HEK293 (cell line): ENCODE data around the gene BIRC6.

ENCODE experiments used
- CTCF ChIA-PET: fragments of 350-600 bp; formaldehyde crosslinking; extraction: SDS; loops from one replicate; lab custom pipeline; 2021; ENCODE audit warnings: antibody characterized with exemption; lab: Yijun Ruan, JAX
- POLR2A ChIA-PET: fragments of 300-600 bp; formaldehyde crosslinking; extraction: SDS; loops from one replicate; lab custom pipeline; 2020; ENCODE audit warnings: antibody characterized with exemption, inconsistent platforms; lab: Yijun Ruan, JAX
- H3K27ac ChIP-seq: fragments of 200-500 bp; sonication (Bioruptor generic); 2 replicates; pipeline ENCODE4 v1.5.1; 2014; ENCODE audit warnings: low read depth, low read length, control low read depth, inconsistent platforms; ENCODE audit errors: extremely low read depth
- H3K36me3 ChIP-seq, 2 experiments: fragments of 200-500 bp in 1 of 2; sonication (Bioruptor generic) in 1 of 2; 1 replicate in 1 of 2; 2 replicates in 1 of 2; pipeline ENCODE4 v1.5.1; 2014 to 2017; ENCODE audit warnings: inconsistent platforms in 2 of 2, low read length in 2 of 2; ENCODE audit not compliant: control insufficient read depth in 2 of 2, insufficient read depth in 1 of 2
- H3K4me1 ChIP-seq: fragments of 200-500 bp; sonication (Bioruptor generic); 2 replicates; pipeline ENCODE4 v1.5.1; 2014; ENCODE audit warnings: mild to moderate bottlenecking, low read length, inconsistent platforms; ENCODE audit not compliant: control insufficient read depth, insufficient read depth
- H3K4me3 ChIP-seq: 2 replicates; pipeline ENCODE4 v1.5.1; 2011; ENCODE audit warnings: low read depth, mild to moderate bottlenecking, control low read depth, low read length, moderate library complexity
- H3K9me3 ChIP-seq: fragments of 200-500 bp; sonication (Bioruptor generic); 2 replicates; pipeline ENCODE4 v1.5.1; 2014; ENCODE audit warnings: low read depth, low read length, inconsistent platforms; ENCODE audit not compliant: control insufficient read depth, insufficient read depth
- GLIS2 ChIP-seq: fragments of 450-650 bp; formaldehyde crosslinking; IDR thresholded peaks from 2 replicates; pipeline ENCODE4 v1.5.1; 2016; ENCODE audit warnings: missing biosample characterization, missing genetic modification characterization
- KLF16 ChIP-seq: fragments of 450-650 bp; formaldehyde crosslinking; IDR thresholded peaks from 2 replicates; pipeline ENCODE4 v1.5.1; 2017; ENCODE audit warnings: missing biosample characterization, missing genetic modification characterization
- OSR2 ChIP-seq: fragments of 450-650 bp; formaldehyde crosslinking; IDR thresholded peaks from 2 replicates; pipeline ENCODE4 v1.5.1; 2016; ENCODE audit warnings: missing biosample characterization, missing genetic modification characterization
- REPIN1 ChIP-seq: fragments of 450-650 bp; formaldehyde crosslinking; IDR thresholded peaks from 2 replicates; pipeline ENCODE4 v1.5.1; 2017; ENCODE audit warnings: missing biosample characterization, missing genetic modification characterization, low read depth
- SALL2 ChIP-seq: fragments of 450-650 bp; formaldehyde crosslinking; IDR thresholded peaks from 2 replicates; pipeline ENCODE4 v1.5.0; 2017; ENCODE audit warnings: missing biosample characterization, mild to moderate bottlenecking, missing genetic modification characterization, borderline replicate concordance
- ZBTB17 ChIP-seq: fragments of 450-650 bp; formaldehyde crosslinking; IDR thresholded peaks from 2 replicates; pipeline ENCODE4 v1.5.1; 2016; ENCODE audit warnings: missing biosample characterization, missing genetic modification characterization
- ZFP3 ChIP-seq: fragments of 450-650 bp; formaldehyde crosslinking; IDR thresholded peaks from 2 replicates; pipeline ENCODE4 v1.5.1; 2016; ENCODE audit warnings: low read depth, missing biosample characterization, missing genetic modification characterization
- ZNF132 ChIP-seq: fragments of 450-650 bp; formaldehyde crosslinking; IDR thresholded peaks from 2 replicates; pipeline ENCODE4 v1.5.1; 2017; ENCODE audit warnings: missing biosample characterization, missing genetic modification characterization, borderline replicate concordance
- ZNF211 ChIP-seq: fragments of 450-650 bp; formaldehyde crosslinking; IDR thresholded peaks from 2 replicates; pipeline ENCODE4 v1.5.1; 2016; ENCODE audit warnings: low read depth, missing biosample characterization, missing genetic modification characterization
- ZNF274 ChIP-seq, 2 experiments: fragments of 200-500 bp in 1 of 2; fragments of 450-650 bp in 1 of 2; sonication (Bioruptor generic) in 1 of 2; formaldehyde crosslinking in 1 of 2; IDR thresholded peaks; 2 replicates each; pipeline versions ENCODE4 v1.5.1 to v1.6.1; 2014 to 2016; ENCODE audit warnings: borderline replicate concordance in 1 of 2, inconsistent platforms in 1 of 2, low read length in 1 of 2, missing biosample characterization in 1 of 2, missing genetic modification characterization in 1 of 2
- ZNF404 ChIP-seq: fragments of 450-650 bp; formaldehyde crosslinking; IDR thresholded peaks from 2 replicates; pipeline ENCODE4 v1.5.1; 2017; ENCODE audit warnings: missing biosample characterization, missing genetic modification characterization
- ZNF510 ChIP-seq: fragments of 450-650 bp; formaldehyde crosslinking; IDR thresholded peaks from 2 replicates; pipeline ENCODE4 v1.5.1; 2018; ENCODE audit warnings: mild to moderate bottlenecking, missing genetic modification characterization, missing biosample characterization; ENCODE audit not compliant: insufficient replicate concordance
- ZNF521 ChIP-seq: fragments of 450-650 bp; formaldehyde crosslinking; IDR thresholded peaks from 2 replicates; pipeline ENCODE4 v1.5.1; 2017; ENCODE audit warnings: missing biosample characterization, mild to moderate bottlenecking, missing genetic modification characterization
- ZNF530 ChIP-seq: fragments of 450-650 bp; formaldehyde crosslinking; IDR thresholded peaks from 2 replicates; pipeline ENCODE4 v1.5.1; 2016; ENCODE audit warnings: low read depth, missing biosample characterization, missing genetic modification characterization
- ZNF654 ChIP-seq: fragments of 450-650 bp; formaldehyde crosslinking; IDR thresholded peaks from 2 replicates; pipeline ENCODE4 v1.5.1; 2016; ENCODE audit warnings: low read depth, missing biosample characterization, missing genetic modification characterization
- ZNF658 ChIP-seq: fragments of 450-650 bp; formaldehyde crosslinking; IDR thresholded peaks from 2 replicates; pipeline ENCODE4; 2016; ENCODE audit warnings: missing biosample characterization, missing genetic modification characterization
- ZNF76 ChIP-seq: fragments of 450-650 bp; formaldehyde crosslinking; IDR thresholded peaks from 2 replicates; pipeline ENCODE4; 2016; ENCODE audit warnings: low read depth, missing biosample characterization, missing genetic modification characterization, borderline replicate concordance
- ZNF768 ChIP-seq: fragments of 450-650 bp; formaldehyde crosslinking; IDR thresholded peaks from 2 replicates; pipeline ENCODE4 v1.5.1; 2018; ENCODE audit warnings: missing biosample characterization, mild to moderate bottlenecking, missing genetic modification characterization
- ZNF791 ChIP-seq: fragments of 450-650 bp; formaldehyde crosslinking; IDR thresholded peaks from 2 replicates; pipeline ENCODE4 v1.5.1; 2016; ENCODE audit warnings: missing biosample characterization, missing genetic modification characterization
- ZNF830 ChIP-seq: fragments of 450-650 bp; IDR thresholded peaks from 2 replicates; pipeline ENCODE4 v1.5.0; 2018; ENCODE audit warnings: missing biosample characterization, missing genetic modification characterization, low read depth, mild to moderate bottlenecking, moderate library complexity
- ZNF837 ChIP-seq: fragments of 450-650 bp; formaldehyde crosslinking; IDR thresholded peaks from 2 replicates; pipeline ENCODE4 v1.5.1; 2016; ENCODE audit warnings: missing biosample characterization, missing genetic modification characterization
- TF ChIP-seq, protein P1 (sequence below): fragments of 450-650 bp; formaldehyde crosslinking; IDR thresholded peaks from 2 replicates; pipeline ENCODE4 v1.5.1; 2017; ENCODE audit warnings: missing biosample characterization, missing genetic modification characterization
- TF ChIP-seq, protein P2 (sequence below): fragments of 450-650 bp; formaldehyde crosslinking; IDR thresholded peaks from 2 replicates; pipeline ENCODE4 v1.5.1; 2016; ENCODE audit warnings: missing biosample characterization, missing genetic modification characterization
- TF ChIP-seq, protein P3 (sequence below): fragments of 450-650 bp; formaldehyde crosslinking; IDR thresholded peaks from 2 replicates; pipeline ENCODE4 v1.5.1; 2016; ENCODE audit warnings: missing biosample characterization, missing genetic modification characterization
- TF ChIP-seq, protein P4 (sequence below): fragments of 450-650 bp; formaldehyde crosslinking; IDR thresholded peaks from 2 replicates; pipeline ENCODE4 v1.5.1; 2016; ENCODE audit warnings: missing biosample characterization, missing genetic modification characterization
- TF ChIP-seq, protein P5 (sequence below): fragments of 450-650 bp; IDR thresholded peaks from 2 replicates; pipeline ENCODE4 v1.5.1; 2018; ENCODE audit warnings: missing biosample characterization, missing genetic modification characterization

The BIRC6 gene

DNA sequence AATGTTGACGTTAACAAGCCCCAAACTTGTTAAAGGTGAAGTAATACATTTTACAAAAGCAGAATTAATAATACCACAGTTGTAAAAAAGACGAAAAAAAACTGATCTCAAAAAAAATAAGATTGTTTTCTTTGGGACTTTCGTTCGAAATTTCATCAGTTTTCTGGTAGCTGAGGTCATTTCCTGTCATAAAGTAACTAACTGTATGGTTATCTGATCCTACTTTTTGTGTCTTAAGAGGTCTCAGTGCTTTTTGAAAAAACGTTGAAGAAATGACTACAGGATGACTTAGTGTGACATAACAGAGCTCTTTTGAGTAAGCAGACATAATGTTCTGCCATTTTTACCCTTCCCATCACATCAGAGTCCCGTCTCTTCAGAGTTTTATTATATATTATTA, 79.3 kb downstream of the BIRC6 start:
- Histone ChIP-seq H3K4me3 (no peak overlapping the region), H3K9me3 (no peaks in the 10 kb centered on the region), H3K36me3 (peaks cover 20 to 50% of the 10 kb centered on the region in 2 experiments), H3K27ac (no peak overlapping the region), H3K4me1 (peaks cover 2% of the 10 kb centered on the region; the same call in 1 of the 2 replicates)
- CTCF ChIA-PET: interaction anchor here (0.6 kb wide), 2 partner anchors 116 to 913 kb away, joined by 3 to 4 read pairs; no protein-coding TSS in a partner anchor
- POLR2A ChIA-PET: no interaction called here
- TF ChIP-seq ZNF274 (IDR thresholded peaks at IDR 0.05; ENCODE audit: low read length) (no peak), ZNF274 (tag by site-specific recombination; IDR thresholded peaks at IDR 0.05; ENCODE audit: borderline replicate concordance) (no peak), ZNF837 (tag by site-specific recombination) (no peak), ZNF76 (tag by site-specific recombination) (no peak), ZNF791 (tag by site-specific recombination) (no peak), KLF16 (tag by site-specific recombination) (no peak), REPIN1 (no peak), SALL2 (tag by site-specific recombination) (no peak)
- TF ChIP-seq, protein P1, sequence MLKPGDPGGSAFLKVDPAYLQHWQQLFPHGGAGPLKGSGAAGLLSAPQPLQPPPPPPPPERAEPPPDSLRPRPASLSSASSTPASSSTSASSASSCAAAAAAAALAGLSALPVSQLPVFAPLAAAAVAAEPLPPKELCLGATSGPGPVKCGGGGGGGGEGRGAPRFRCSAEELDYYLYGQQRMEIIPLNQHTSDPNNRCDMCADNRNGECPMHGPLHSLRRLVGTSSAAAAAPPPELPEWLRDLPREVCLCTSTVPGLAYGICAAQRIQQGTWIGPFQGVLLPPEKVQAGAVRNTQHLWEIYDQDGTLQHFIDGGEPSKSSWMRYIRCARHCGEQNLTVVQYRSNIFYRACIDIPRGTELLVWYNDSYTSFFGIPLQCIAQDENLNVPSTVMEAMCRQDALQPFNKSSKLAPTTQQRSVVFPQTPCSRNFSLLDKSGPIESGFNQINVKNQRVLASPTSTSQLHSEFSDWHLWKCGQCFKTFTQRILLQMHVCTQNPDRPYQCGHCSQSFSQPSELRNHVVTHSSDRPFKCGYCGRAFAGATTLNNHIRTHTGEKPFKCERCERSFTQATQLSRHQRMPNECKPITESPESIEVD (tag by site-specific recombination): peak; percentile 87
- TF ChIP-seq, protein P2, sequence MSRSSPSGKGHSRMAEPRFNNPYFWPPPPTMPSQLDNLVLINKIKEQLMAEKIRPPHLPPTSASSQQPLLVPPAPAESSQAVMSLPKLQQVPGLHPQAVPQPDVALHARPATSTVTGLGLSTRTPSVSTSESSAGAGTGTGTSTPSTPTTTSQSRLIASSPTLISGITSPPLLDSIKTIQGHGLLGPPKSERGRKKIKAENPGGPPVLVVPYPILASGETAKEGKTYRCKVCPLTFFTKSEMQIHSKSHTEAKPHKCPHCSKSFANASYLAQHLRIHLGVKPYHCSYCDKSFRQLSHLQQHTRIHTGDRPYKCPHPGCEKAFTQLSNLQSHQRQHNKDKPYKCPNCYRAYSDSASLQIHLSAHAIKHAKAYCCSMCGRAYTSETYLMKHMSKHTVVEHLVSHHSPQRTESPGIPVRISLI: 0 out of 2 replicates have a peak, but pooled peaks have one; percentile 21

DNA sequence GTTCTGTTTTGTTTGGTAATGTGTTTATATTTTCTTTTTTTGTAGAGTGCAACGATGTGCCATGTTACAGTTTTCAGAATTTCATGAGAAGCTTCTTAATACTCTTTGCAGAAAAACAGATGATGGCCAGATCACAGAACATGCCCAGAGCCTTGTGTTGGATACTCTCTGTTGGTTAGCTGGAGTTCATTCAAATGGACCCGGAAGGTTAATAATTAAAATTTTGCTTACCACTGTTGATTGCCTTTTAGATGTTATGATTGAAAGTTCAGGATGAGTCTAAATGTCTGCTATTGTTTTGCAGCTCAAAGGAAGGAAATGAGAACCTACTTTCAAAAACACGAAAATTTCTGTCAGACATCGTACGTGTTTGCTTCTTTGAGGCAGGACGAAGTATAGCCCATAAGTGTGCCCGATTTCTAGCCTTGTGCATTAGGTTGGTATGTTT, 85.2 kb downstream of the BIRC6 start:
- no peaks in the 10 kb centered on the region for H3K4me1 ChIP-seq
- TF ChIP-seq ZNF132 (tag by site-specific recombination) (no peak), ZNF211 (no peak), OSR2 (no peak), ZNF768 (tag by site-specific recombination) (no peak), ZNF510 (no peak)
- TF ChIP-seq, protein P3, sequence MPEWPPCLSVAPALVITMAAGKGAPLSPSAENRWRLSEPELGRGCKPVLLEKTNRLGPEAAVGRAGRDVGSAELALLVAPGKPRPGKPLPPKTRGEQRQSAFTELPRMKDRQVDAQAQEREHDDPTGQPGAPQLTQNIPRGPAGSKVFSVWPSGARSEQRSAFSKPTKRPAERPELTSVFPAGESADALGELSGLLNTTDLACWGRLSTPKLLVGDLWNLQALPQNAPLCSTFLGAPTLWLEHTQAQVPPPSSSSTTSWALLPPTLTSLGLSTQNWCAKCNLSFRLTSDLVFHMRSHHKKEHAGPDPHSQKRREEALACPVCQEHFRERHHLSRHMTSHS (tag by site-specific recombination): no peak
- ChIA-PET CTCF (interaction anchor here (0.6 to 1.4 kb wide), 3 partner anchors 11 to 428 kb away, joined by 3 to 4 read pairs (median 3); no protein-coding TSS in a partner anchor), POLR2A (no interaction called here)
- no peaks in the 10 kb centered on the region for H3K9me3 ChIP-seq
- H3K36me3 ChIP-seq: peaks cover 45 to 82% of the 10 kb centered on the region in 2 experiments
- no peak overlapping the region for H3K4me3 ChIP-seq
- no peak overlapping the region for H3K27ac ChIP-seq

DNA sequence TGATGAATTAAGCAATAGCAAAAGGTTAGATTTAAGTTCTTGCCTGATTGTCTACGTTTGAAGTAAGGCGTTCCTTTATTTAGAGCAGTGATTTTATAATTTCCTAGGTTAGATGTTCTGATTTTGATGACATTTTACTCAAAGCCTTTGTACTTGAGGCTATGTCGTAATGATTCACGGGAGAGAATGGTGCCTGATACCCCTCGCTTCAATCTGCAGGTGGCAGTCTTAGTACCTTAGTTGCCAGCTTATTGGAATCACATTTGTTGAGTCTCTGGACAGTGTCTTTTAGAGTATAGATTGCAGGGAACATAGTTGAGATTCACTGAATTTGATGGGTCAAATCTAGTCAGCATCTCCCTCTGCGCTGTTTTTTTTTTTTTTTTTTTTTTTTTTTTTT, 89.5 kb downstream of the BIRC6 start:
- no peak overlapping the region for H3K4me3 ChIP-seq
- no peaks in the 10 kb centered on the region for H3K4me1 ChIP-seq
- H3K9me3 ChIP-seq: no peaks in the 10 kb centered on the region
- POLR2A ChIA-PET: no interaction called here
- CTCF ChIA-PET: no interaction called here
- H3K27ac ChIP-seq: no peak overlapping the region
- peaks cover 37 to 67% of the 10 kb centered on the region in 2 experiments for H3K36me3 ChIP-seq
- no peak for TF ChIP-seq ZFP3 (tag by site-specific recombination)
- TF ChIP-seq ZNF530 (tag by site-specific recombination): no peak
- TF ChIP-seq ZNF521 (tag by site-specific recombination): no peak
- TF ChIP-seq ZNF658: no peak
- TF ChIP-seq ZNF404 (tag by site-specific recombination): no peak
- TF ChIP-seq, protein P4, sequence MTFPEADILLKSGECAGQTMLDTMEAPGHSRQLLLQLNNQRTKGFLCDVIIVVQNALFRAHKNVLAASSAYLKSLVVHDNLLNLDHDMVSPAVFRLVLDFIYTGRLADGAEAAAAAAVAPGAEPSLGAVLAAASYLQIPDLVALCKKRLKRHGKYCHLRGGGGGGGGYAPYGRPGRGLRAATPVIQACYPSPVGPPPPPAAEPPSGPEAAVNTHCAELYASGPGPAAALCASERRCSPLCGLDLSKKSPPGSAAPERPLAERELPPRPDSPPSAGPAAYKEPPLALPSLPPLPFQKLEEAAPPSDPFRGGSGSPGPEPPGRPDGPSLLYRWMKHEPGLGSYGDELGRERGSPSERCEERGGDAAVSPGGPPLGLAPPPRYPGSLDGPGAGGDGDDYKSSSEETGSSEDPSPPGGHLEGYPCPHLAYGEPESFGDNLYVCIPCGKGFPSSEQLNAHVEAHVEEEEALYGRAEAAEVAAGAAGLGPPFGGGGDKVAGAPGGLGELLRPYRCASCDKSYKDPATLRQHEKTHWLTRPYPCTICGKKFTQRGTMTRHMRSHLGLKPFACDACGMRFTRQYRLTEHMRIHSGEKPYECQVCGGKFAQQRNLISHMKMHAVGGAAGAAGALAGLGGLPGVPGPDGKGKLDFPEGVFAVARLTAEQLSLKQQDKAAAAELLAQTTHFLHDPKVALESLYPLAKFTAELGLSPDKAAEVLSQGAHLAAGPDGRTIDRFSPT (tag by site-specific recombination): no peak
- no peak for TF ChIP-seq ZNF830 (tag by site-specific recombination)
- TF ChIP-seq GLIS2 (tag by site-specific recombination): no peak
- TF ChIP-seq ZNF654 (tag by site-specific recombination): no peak
- TF ChIP-seq, protein P5, sequence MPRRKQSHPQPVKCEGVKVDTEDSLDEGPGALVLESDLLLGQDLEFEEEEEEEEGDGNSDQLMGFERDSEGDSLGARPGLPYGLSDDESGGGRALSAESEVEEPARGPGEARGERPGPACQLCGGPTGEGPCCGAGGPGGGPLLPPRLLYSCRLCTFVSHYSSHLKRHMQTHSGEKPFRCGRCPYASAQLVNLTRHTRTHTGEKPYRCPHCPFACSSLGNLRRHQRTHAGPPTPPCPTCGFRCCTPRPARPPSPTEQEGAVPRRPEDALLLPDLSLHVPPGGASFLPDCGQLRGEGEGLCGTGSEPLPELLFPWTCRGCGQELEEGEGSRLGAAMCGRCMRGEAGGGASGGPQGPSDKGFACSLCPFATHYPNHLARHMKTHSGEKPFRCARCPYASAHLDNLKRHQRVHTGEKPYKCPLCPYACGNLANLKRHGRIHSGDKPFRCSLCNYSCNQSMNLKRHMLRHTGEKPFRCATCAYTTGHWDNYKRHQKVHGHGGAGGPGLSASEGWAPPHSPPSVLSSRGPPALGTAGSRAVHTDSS: no peak
- TF ChIP-seq ZBTB17 (tag by site-specific recombination): no peak
